GM21717 (cell line): ENCODE data around the gene DGKG.

Experiments
- ATAC-seq: cut with Tn5 transposase; IDR thresholded peaks from one replicate; pipeline ENCODE4 v1.9.1; 2021; ENCODE audit warnings: mild to moderate bottlenecking, moderate library complexity; ENCODE audit not compliant: unreplicated experiment

Gene DGKG

GRCh38 chr3:186320862-186321568, 41.0 kb downstream of the DGKG start:
- no peak for ATAC-seq

- ATAC-seq: no peak
Observed at GRCh38 chr3:186319945-186320344, 42.1 kb downstream of the DGKG start.

GRCh38 chr3:186318135-186318534, 43.9 kb downstream of the DGKG start:
- ATAC-seq: no peak

- no peak for ATAC-seq
Observed at GRCh38 chr3:186317478-186317877, 44.6 kb downstream of the DGKG start.

- ATAC-seq: no peak
Observed at GRCh38 chr3:186316666-186317260, 45.3 kb downstream of the DGKG start.

- ATAC-seq: no peak
Observed at GRCh38 chr3:186315581-186316354, 46.3 kb downstream of the DGKG start.

- no peak for ATAC-seq
Observed at GRCh38 chr3:186314896-186315295, 47.1 kb downstream of the DGKG start.

GRCh38 chr3:186311441-186311840, 50.6 kb downstream of the DGKG start:
- ATAC-seq: no peak

GRCh38 chr3:186308549-186308948, 53.5 kb downstream of the DGKG start:
- ATAC-seq: no peak

- no peak for ATAC-seq
Observed at GRCh38 chr3:186307594-186308221, 54.3 kb downstream of the DGKG start.

GRCh38 chr3:186305286-186305685, 56.7 kb downstream of the DGKG start:
- ATAC-seq: no peak

GRCh38 chr3:186303965-186304364, 58.1 kb downstream of the DGKG start:
- ATAC-seq: no peak

GRCh38 chr3:186299327-186299726, 62.7 kb downstream of the DGKG start:
- no peak for ATAC-seq

- no peak for ATAC-seq
Observed at GRCh38 chr3:186298876-186299275, 63.2 kb downstream of the DGKG start.

GRCh38 chr3:186290796-186291195, 71.2 kb downstream of the DGKG start:
- ATAC-seq: no peak

- ATAC-seq: no peak
Observed at GRCh38 chr3:186287711-186288110, 74.3 kb downstream of the DGKG start.

- no peak for ATAC-seq
Observed at GRCh38 chr3:186286114-186286513, 75.9 kb downstream of the DGKG start.

GRCh38 chr3:186284661-186285060, 77.4 kb downstream of the DGKG start:
- ATAC-seq: no peak

- ATAC-seq: no peak
Observed at GRCh38 chr3:186284349-186284652, 77.7 kb downstream of the DGKG start.

- ATAC-seq: no peak
Observed at GRCh38 chr3:186283651-186284348, 78.2 kb downstream of the DGKG start.

- no peak for ATAC-seq
Observed at GRCh38 chr3:186283096-186283495, 78.9 kb downstream of the DGKG start.
